Panc1 (cell line): ENCODE measurements around the gene IL17B.

Experiments used
- CTCF ChIP-seq: fragments of 450-650 bp; IDR thresholded peaks from 2 replicates; pipeline ENCODE4 v1.5.1; 2017; ENCODE audit warnings: mild to moderate bottlenecking
- POLR2AphosphoS5 ChIP-seq: IDR thresholded peaks from 2 replicates; pipeline ENCODE4 v1.6.1; 2012; ENCODE audit warnings: mild to moderate bottlenecking, low read depth, low read length, moderate library complexity
- REST ChIP-seq, 2 experiments: IDR thresholded peaks; 2 replicates each; pipeline ENCODE4 v1.6.1; 2011 to 2012; ENCODE audit warnings: low read depth in 2 of 2, control low read depth in 1 of 2, low read length in 1 of 2, mild to moderate bottlenecking in 1 of 2, moderate library complexity in 1 of 2; ENCODE audit not compliant: insufficient read depth in 1 of 2
- SIN3A ChIP-seq: IDR thresholded peaks from 2 replicates; pipeline ENCODE4 v1.6.1; 2012; ENCODE audit warnings: low read depth, mild to moderate bottlenecking, low read length, moderate library complexity, borderline replicate concordance; ENCODE audit not compliant: insufficient read depth

GRCh38 chr5:149337736-149338135 lies 41.4 kb downstream of the IL17B start:
- TF ChIP-seq CTCF = no peak
- no peak for TF ChIP-seq POLR2AphosphoS5
- TF ChIP-seq SIN3A = no peak
- TF ChIP-seq REST (IDR thresholded peaks at IDR 0.05; ENCODE audit: insufficient read depth in 1 of 2, low read depth in 2 of 2, low read length in 1 of 2) = no peak
